SK-N-MC (cell line): Measurements from ENCODE around the gene IL17C.

Source experiments
- DNase-seq: peaks from one replicate; pipeline ENCODE4 v3.0.0-alpha.2; 2011; ENCODE audit warnings: low read depth, low spot score
- H3K27ac ChIP-seq: fragments of 200-600 bp; sonication (generic); 2 replicates; pipeline ENCODE4 v1.5.1; 2016; ENCODE audit warnings: mixed run types
- H3K36me3 ChIP-seq: fragments of 200-600 bp; sonication (generic); 2 replicates; pipeline ENCODE4 v1.6.1; 2017; ENCODE audit warnings: antibody characterized with exemption, low read length, mixed read lengths; ENCODE audit not compliant: insufficient read depth
- H3K4me3 ChIP-seq: fragments of 200-600 bp; sonication (generic); 2 replicates; pipeline ENCODE4 v1.5.1; 2016
- H3K9ac ChIP-seq: fragments of 200-600 bp; sonication (generic); 2 replicates; pipeline ENCODE4 v1.8.0; 2017; ENCODE audit warnings: mixed run types, mixed read lengths; ENCODE audit not compliant: insufficient read length
- H3K9me3 ChIP-seq: fragments of 200-600 bp; sonication (generic); 2 replicates; pipeline ENCODE4 v1.6.1; 2017; ENCODE audit warnings: low read depth, mild to moderate bottlenecking, antibody characterized with exemption, low read length, moderate library complexity, mixed read lengths
- EZH2 ChIP-seq: fragments of 200-600 bp; sonication (generic); IDR thresholded peaks from one replicate; pipeline ENCODE4 v1.6.1; 2017; ENCODE audit warnings: antibody characterized with exemption
- FOXP2 ChIP-seq: optimal IDR thresholded peaks from 2 replicates; pipeline ENCODE3; 2011; ENCODE audit warnings: mild to moderate bottlenecking, moderate library complexity; ENCODE audit not compliant: insufficient read depth; ENCODE audit errors: extremely low read length, control extremely low read depth
- POLR2AphosphoS5 ChIP-seq: IDR thresholded peaks from 2 replicates; pipeline ENCODE4 v1.6.1; 2012; ENCODE audit warnings: mild to moderate bottlenecking, low read depth, low read length, borderline replicate concordance

Gene IL17C

GRCh38 chr16:88638323-88639230, at the start of gene IL17C:
TSS of gene IL17C (plus strand) at chr16:88638572. CDS start at chr16:88638642, 70 bp downstream.
- no peak within 1 kb of the TSS for H3K4me3 ChIP-seq
- H3K9me3 ChIP-seq = no peaks in the 10 kb centered on the region
- H3K9ac ChIP-seq = no peak within 1 kb of the TSS
- H3K36me3 ChIP-seq = no peaks in the 10 kb centered on the region
- no peak within 1 kb of the TSS for H3K27ac ChIP-seq
- TF ChIP-seq POLR2AphosphoS5 = no peak
- TF ChIP-seq FOXP2 = no peak
- DNase-seq = no peak

GRCh38 chr16:88588754-88589153, 49.6 kb upstream of the IL17C start:
- Histone ChIP-seq H3K9me3 (no peaks in the 10 kb centered on the region), H3K36me3 (peaks cover 7% of the 10 kb centered on the region; the same call in 1 of the 2 replicates), H3K9ac (no peak overlapping the region), H3K4me3 (no peak overlapping the region), H3K27ac (no peak overlapping the region)
- TF ChIP-seq POLR2AphosphoS5 (no peak), FOXP2 (no peak)
- no peak for DNase-seq

- Histone ChIP-seq H3K9me3 (no peaks in the 10 kb centered on the region), H3K9ac (no peak overlapping the region), H3K27ac (no peak overlapping the region), H3K4me3 (no peak overlapping the region), H3K36me3 (peaks cover 7% of the 10 kb centered on the region; the same call in 1 of the 2 replicates)
- no peak for DNase-seq
- TF ChIP-seq POLR2AphosphoS5 (no peak), EZH2 (no peak), FOXP2 (no peak)
These were observed 48.9 kb upstream of the IL17C start for GRCh38 chr16:88589441-88589840.

GRCh38 chr16:88591577-88592021, 46.8 kb upstream of the IL17C start:
- Histone ChIP-seq H3K36me3 (peaks cover 7% of the 10 kb centered on the region; the same call in 1 of the 2 replicates), H3K9ac (no peak overlapping the region)

GRCh38 chr16:88593061-88593460, 45.3 kb upstream of the IL17C start:
- H3K27ac ChIP-seq = no peak overlapping the region
- H3K9ac ChIP-seq = no peak overlapping the region
- H3K9me3 ChIP-seq = no peaks in the 10 kb centered on the region
- DNase-seq = no peak
- peaks cover 4% of the 10 kb centered on the region; the same call in 1 of the 2 replicates for H3K36me3 ChIP-seq
- no peak overlapping the region for H3K4me3 ChIP-seq
- TF ChIP-seq POLR2AphosphoS5 (no peak), FOXP2 (no peak), EZH2 (no peak)

More at GRCh38 chr16:88591577-88592021, 46.8 kb upstream of the IL17C start:
- TF ChIP-seq POLR2AphosphoS5 (no peak), FOXP2 (no peak), EZH2 (no peak)
- no peak for DNase-seq
- no peak overlapping the region for H3K4me3 ChIP-seq
- no peak overlapping the region for H3K27ac ChIP-seq
- H3K9me3 ChIP-seq = no peaks in the 10 kb centered on the region

GRCh38 chr16:88593489-88593888, 44.9 kb upstream of the IL17C start:
- TF ChIP-seq POLR2AphosphoS5 (no peak), EZH2 (no peak), FOXP2 (no peak)
- H3K4me3 ChIP-seq = no peak overlapping the region
- peaks cover 4% of the 10 kb centered on the region; the same call in 1 of the 2 replicates for H3K36me3 ChIP-seq
- DNase-seq = no peak
- no peak overlapping the region for H3K27ac ChIP-seq
- H3K9me3 ChIP-seq = no peaks in the 10 kb centered on the region
- H3K9ac ChIP-seq = no peak overlapping the region

- H3K27ac ChIP-seq = no peak overlapping the region
- H3K9me3 ChIP-seq = no peaks in the 10 kb centered on the region
- no peak for DNase-seq
- peaks cover 4% of the 10 kb centered on the region; the same call in 1 of the 2 replicates for H3K36me3 ChIP-seq
- H3K9ac ChIP-seq = no peak overlapping the region
- no peak for TF ChIP-seq FOXP2
- TF ChIP-seq EZH2 = no peak
- TF ChIP-seq POLR2AphosphoS5 = no peak
- no peak overlapping the region for H3K4me3 ChIP-seq
These were observed 44.5 kb upstream of the IL17C start for GRCh38 chr16:88593910-88594309.

GRCh38 chr16:88595101-88595500, 43.3 kb upstream of the IL17C start:
- DNase-seq = no peak
- no peak overlapping the region for H3K4me3 ChIP-seq
- H3K36me3 ChIP-seq = peaks cover 7% of the 10 kb centered on the region; the same call in 1 of the 2 replicates
- H3K27ac ChIP-seq = no peak overlapping the region
- H3K9me3 ChIP-seq = no peaks in the 10 kb centered on the region
- no peak overlapping the region for H3K9ac ChIP-seq
- no peak for TF ChIP-seq FOXP2

GRCh38 chr16:88595921-88596320, 42.5 kb upstream of the IL17C start:
- peaks cover 12% of the 10 kb centered on the region; the same call in 1 of the 2 replicates for H3K36me3 ChIP-seq
- no peak overlapping the region for H3K27ac ChIP-seq
- no peak for DNase-seq
- H3K9me3 ChIP-seq = no peaks in the 10 kb centered on the region
- no peak overlapping the region for H3K9ac ChIP-seq
- TF ChIP-seq FOXP2 = no peak
- TF ChIP-seq POLR2AphosphoS5 = no peak
- TF ChIP-seq EZH2 = no peak
- H3K4me3 ChIP-seq = no peak overlapping the region
